HepG2 (cell line): ENCODE data around the gene CEP104.

Experiments used
- CREB1 ChIP-seq, 2 experiments: fragments of 450-650 bp in 1 of 2; IDR thresholded peaks; 2 replicates each; pipeline ENCODE4 v1.6.1; 2016 to 2017; ENCODE audit warnings: control low read depth in 1 of 2, mild to moderate bottlenecking in 1 of 2, missing compliant biosample characterization in 1 of 2, missing genetic modification characterization in 1 of 2
- DDIT3 ChIP-seq: sonication (generic); formaldehyde crosslinking; IDR thresholded peaks from 2 replicates; pipeline ENCODE4 v1.4.0; 2020; ENCODE audit warnings: mild to moderate bottlenecking, missing genetic modification reagents
- GABPA ChIP-seq, 2 experiments: IDR thresholded peaks; 2 replicates each; pipeline ENCODE4 v1.6.1; 2011 to 2016; ENCODE audit warnings: low read depth in 2 of 2, low read length in 1 of 2, missing biosample characterization in 1 of 2, missing genetic modification characterization in 1 of 2
- MYC ChIP-seq: sonication (generic); formaldehyde crosslinking; IDR thresholded peaks from 2 replicates; pipeline ENCODE4 v1.9.0; 2021; ENCODE audit warnings: missing genetic modification reagents, borderline replicate concordance
- NR2F1 ChIP-seq, 2 experiments: fragments of 450-650 bp in 1 of 2; formaldehyde crosslinking in 1 of 2; IDR thresholded peaks; 2 replicates each; pipeline versions ENCODE4 v1.5.0 to v1.6.1; 2016 to 2020; ENCODE audit warnings: mild to moderate bottlenecking in 1 of 2, missing compliant biosample characterization in 1 of 2, missing genetic modification reagents in 1 of 2, moderate library complexity in 1 of 2
- RCOR2 ChIP-seq: IDR thresholded peaks from 2 replicates; pipeline ENCODE4 v1.6.1; 2016; ENCODE audit warnings: missing biosample characterization, missing genetic modification reagents
- RERE ChIP-seq: IDR thresholded peaks from 2 replicates; pipeline ENCODE4 v1.6.1; 2016; ENCODE audit warnings: low read depth, missing genetic modification reagents, missing compliant biosample characterization
- RXRA ChIP-seq: sonication (generic); formaldehyde crosslinking; IDR thresholded peaks from 2 replicates; pipeline ENCODE4 v1.5.1; 2020; ENCODE audit warnings: missing genetic modification reagents
- ZNF232 ChIP-seq: sonication (generic); formaldehyde crosslinking; IDR thresholded peaks from 2 replicates; pipeline ENCODE4 v1.4.0; 2020; ENCODE audit warnings: missing genetic modification reagents, borderline replicate concordance

GRCh38 chr1:3898475-3898735 lies 41.4 kb upstream of the CEP104 start:
- no peak for TF ChIP-seq RCOR2 (CRISPR knock-in tag)
- no peak for TF ChIP-seq RXRA
- TF ChIP-seq CREB1 (IDR thresholded peaks at IDR 0.05): no peak
- TF ChIP-seq CREB1 (CRISPR knock-in tag; IDR thresholded peaks at IDR 0.05): no peak
- no peak for TF ChIP-seq DDIT3 (CRISPR knock-in tag)
- no peak for TF ChIP-seq RERE (CRISPR knock-in tag)
- TF ChIP-seq MYC: no peak
- TF ChIP-seq ZNF232 (CRISPR knock-in tag): no peak
- no peak for TF ChIP-seq NR2F1 (CRISPR knock-in tag; IDR thresholded peaks at IDR 0.05)
- no peak for TF ChIP-seq GABPA (IDR thresholded peaks at IDR 0.05; ENCODE audit: low read depth, low read length)
- no peak for TF ChIP-seq GABPA (CRISPR knock-in tag; IDR thresholded peaks at IDR 0.05; ENCODE audit: low read depth)
